ENCODE data around the gene TNRC18.

The TNRC18 gene

DNA sequence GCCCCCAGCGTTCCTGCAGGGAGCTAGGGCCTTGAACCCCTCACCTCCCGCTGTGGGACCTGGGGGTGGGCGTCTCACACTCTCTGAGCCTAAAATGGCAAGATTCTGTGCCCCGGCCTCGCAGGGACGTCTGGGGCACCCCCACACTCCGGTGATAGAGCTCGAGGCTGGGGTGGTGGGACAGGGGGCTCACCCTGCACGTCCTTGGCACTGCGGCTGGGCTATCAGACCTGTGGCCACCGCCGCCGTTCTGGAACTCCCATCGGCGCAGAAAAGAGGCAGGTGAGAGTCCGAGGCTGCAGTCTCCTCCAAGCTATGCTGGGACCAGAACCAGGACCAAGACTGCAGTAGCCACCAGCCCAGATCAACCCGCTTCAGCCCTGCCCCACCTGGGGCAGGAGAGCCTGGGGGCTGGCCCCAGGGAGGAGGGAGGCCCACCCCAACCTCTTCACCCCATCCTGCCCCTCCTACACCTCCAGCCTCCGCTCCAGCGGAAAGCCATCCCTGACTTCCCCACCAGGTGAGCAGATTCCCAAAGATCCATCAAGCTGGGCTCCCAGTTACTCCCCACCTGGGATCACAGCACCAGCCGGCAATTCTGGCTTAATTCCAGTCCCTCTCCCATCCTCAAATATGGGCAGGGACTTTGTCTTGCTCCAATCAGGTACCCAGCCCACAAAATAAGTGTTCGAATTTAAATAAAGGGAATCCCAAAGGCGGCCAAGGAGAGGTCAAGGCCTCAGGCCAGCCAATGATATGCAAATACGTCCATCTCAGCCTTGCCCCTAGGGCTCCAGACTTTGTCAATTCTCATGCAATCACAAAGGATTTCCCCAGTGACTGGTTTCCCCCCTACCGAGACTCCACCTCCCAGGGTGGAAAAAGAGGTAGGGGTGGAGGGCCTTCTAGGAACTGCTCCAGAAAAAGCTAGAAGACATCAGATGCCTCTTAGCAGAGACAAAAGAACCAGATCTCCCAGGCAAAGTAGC, 16.4 kb downstream of the TNRC18 start:
- TF ChIP-seq CTCF (IDR thresholded peaks at IDR 0.05; ENCODE audit: control insufficient read depth, insufficient read depth, low read depth, low read length, missing control alignments): no peak
- no peak for DNase-seq (ENCODE audit: low read depth)
- no peak overlapping the region for H3K4me3 ChIP-seq (ENCODE audit: control insufficient read depth, low read depth, low read length)

GRCh38 chr7:5404421-5404826, 19.2 kb downstream of the TNRC18 start:
- no peak for TF ChIP-seq CTCF (IDR thresholded peaks at IDR 0.05; ENCODE audit: control insufficient read depth, insufficient read depth, low read depth, low read length, missing control alignments)
- H3K4me3 ChIP-seq (ENCODE audit: control insufficient read depth, low read depth, low read length): no peak overlapping the region
- no peak for DNase-seq (ENCODE audit: low read depth)

- H3K4me3 ChIP-seq (ENCODE audit: control insufficient read depth, low read depth, low read length): no peak overlapping the region
- no peak for DNase-seq (ENCODE audit: low read depth)
- TF ChIP-seq CTCF (IDR thresholded peaks at IDR 0.05; ENCODE audit: control insufficient read depth, insufficient read depth, low read depth, low read length, missing control alignments): no peak
Observed at GRCh38 chr7:5403442-5403841, 20.2 kb downstream of the TNRC18 start.

DNA sequence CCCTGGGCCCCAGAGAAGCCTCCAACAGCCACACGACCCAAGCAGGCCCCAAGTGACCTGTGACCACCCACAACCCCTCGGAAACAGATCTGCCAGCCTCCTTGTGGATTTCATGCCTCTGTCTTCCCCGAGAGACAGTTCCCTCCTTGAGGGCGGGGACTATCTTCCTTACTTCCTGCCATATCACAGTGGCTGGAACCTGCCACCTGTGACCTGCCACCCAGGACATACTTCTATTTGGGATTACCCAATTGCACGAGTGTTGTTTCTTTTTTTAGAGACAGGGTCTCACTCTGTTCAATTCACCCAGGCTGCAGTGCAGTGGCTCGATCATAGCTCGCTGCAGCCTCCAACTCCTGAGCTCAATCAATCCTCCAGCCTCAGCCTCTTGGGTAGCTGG, 25.9 kb downstream of the TNRC18 start:
- DNase-seq (ENCODE audit: low read depth): no peak
- H3K4me3 ChIP-seq (ENCODE audit: control insufficient read depth, low read depth, low read length): no peak overlapping the region
- TF ChIP-seq CTCF (IDR thresholded peaks at IDR 0.05; ENCODE audit: control insufficient read depth, insufficient read depth, low read depth, low read length, missing control alignments): no peak

DNA sequence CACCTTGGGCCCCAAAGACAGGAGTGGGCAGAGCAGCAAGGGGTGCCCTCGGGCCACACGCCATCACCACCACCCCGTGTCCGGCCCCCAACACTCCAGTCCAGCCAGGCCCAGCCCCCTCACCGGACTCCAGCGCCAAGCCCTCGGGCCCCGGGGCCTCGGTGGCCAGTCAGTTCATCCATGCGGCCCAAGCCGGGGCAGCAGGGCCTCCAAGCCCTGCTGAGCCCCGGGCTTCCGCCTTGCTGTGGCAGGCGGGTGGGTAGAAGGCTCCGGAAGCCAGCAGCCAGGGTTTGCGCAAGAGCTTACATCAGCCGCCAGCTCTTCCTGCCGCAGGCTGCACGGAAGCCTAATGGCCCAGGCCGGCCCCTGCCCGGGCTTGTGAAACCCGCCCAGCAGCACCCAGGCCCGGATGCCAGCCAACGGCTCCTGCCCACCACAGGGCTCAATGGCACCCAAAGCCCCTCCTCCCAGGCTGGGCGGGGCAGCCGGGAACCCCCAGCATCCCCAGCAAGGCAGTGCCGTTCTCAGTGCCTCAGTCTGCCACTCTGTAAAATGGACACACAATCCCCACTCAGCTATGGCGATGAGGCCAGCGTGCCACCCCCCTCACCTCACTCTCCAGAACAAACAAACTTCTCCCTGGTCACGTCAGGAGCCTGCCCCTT, 26.5 kb downstream of the TNRC18 start:
- DNase-seq (ENCODE audit: low read depth): peak; percentile 84
- no peak for TF ChIP-seq CTCF (IDR thresholded peaks at IDR 0.05; ENCODE audit: control insufficient read depth, insufficient read depth, low read depth, low read length, missing control alignments)
- H3K4me3 ChIP-seq (ENCODE audit: control insufficient read depth, low read depth, low read length): peak overlapping the region; percentile 47

- TF ChIP-seq CTCF (IDR thresholded peaks at IDR 0.05; ENCODE audit: control insufficient read depth, insufficient read depth, low read depth, low read length, missing control alignments): peak; percentile 15
- peak overlapping the region; percentile 47 for H3K4me3 ChIP-seq (ENCODE audit: control insufficient read depth, low read depth, low read length)
- no peak for DNase-seq (ENCODE audit: low read depth)
Observed at GRCh38 chr7:5396542-5396941, 27.1 kb downstream of the TNRC18 start.

Measured in AG09309 (cell line).